Pons (tissue), 1 donor: ENCODE results near the gene NUMB.

Source experiments
- DNase-seq: peaks from one replicate; pipeline ENCODE4 v3.0.0-alpha.2; 2016; ENCODE audit warnings: low spot score

NUMB gene

DNA sequence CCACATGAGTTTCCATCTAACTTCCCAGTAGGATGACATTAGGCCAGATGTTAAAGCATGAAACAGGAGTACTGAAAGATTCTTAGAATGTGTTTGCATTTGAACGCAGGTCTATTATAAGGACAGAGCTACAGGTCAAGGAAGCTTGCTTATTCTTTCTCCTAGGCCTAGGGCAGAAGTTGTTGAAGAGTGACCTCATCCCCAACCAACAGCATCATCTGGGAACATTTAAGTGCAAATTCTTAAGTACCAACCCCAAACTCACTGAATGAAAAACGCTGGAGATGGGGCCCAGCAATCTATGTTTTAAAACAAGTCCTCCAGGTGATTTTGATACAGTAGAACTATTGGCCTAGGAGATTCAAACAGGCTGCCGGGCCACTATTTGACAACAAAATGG lies 168.6 kb downstream of the NUMB start:
- no peak for DNase-seq

DNA sequence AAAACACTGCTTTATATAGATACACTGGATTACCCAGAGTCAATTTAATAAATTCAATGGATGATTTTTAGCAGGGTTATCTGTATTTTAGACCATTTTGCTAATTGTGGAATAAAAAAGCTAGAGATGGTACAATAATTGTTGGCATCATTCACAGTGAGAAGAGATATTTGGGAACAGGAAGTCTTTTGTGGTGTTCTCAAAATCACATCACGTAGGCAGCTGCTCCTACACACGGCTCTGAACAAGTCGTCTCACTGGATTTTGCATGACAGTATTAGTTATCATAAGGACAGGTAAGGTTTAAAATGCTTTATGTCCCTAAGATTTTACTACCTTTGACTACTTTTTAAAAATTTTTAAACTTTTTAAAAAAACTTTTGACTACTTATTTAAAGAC lies 169.0 kb downstream of the NUMB start:
- DNase-seq = no peak

GRCh38 chr14:73287071-73287470 lies 171.3 kb downstream of the NUMB start:
- DNase-seq = no peak

- DNase-seq = no peak
Measured at GRCh38 chr14:73286598-73286997, 171.7 kb downstream of the NUMB start.

GRCh38 chr14:73285979-73286378 lies 172.4 kb downstream of the NUMB start:
- DNase-seq = no peak

- peak; percentile 65 for DNase-seq
Measured at GRCh38 chr14:73283608-73284379, 174.6 kb downstream of the NUMB start.

- no peak for DNase-seq
Measured at GRCh38 chr14:73280903-73281302, 177.4 kb downstream of the NUMB start.

DNA sequence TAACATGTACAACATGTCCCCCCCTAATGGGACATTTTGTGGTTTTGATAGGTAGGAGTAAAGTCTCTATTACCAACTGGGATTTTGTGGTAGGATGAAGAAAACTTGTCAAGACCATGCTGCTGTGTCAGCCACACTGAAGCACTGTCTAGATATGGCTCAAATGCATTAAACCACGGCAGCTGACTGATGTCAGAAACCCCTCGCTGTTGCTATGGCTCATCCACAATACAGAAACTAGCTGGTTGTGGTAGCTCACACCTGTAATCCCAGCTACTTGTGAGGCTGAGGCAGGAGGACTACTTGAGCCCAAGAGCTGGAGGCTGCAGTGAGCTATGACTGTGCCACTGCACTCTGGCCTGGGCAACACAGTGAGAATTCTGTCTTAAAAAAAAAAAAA lies 181.0 kb downstream of the NUMB start:
- no peak for DNase-seq

GRCh38 chr14:73276836-73277235 lies 181.5 kb downstream of the NUMB start:
- no peak for DNase-seq

DNA sequence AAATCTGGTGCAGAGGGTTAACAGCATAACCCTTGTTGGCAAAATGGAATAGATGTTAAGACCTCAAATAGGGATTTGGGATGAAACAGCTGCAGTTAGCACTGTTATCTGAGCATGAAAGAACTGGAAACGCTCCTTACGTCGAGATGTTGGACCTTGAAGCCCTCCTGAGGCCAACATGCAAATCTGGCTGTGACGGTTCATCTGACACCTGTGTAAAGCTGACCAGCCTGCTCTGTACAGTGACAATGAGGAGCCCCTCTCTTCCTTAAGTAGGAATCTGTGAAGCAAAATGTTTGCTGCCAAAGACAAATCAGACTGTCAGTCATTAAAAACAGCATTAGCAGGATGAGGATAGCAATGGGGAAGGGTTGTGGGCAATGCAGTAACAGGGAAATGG lies 184.5 kb downstream of the NUMB start:
- DNase-seq = no peak

GRCh38 chr14:73272393-73272792 lies 186.0 kb downstream of the NUMB start:
- no peak for DNase-seq

DNA sequence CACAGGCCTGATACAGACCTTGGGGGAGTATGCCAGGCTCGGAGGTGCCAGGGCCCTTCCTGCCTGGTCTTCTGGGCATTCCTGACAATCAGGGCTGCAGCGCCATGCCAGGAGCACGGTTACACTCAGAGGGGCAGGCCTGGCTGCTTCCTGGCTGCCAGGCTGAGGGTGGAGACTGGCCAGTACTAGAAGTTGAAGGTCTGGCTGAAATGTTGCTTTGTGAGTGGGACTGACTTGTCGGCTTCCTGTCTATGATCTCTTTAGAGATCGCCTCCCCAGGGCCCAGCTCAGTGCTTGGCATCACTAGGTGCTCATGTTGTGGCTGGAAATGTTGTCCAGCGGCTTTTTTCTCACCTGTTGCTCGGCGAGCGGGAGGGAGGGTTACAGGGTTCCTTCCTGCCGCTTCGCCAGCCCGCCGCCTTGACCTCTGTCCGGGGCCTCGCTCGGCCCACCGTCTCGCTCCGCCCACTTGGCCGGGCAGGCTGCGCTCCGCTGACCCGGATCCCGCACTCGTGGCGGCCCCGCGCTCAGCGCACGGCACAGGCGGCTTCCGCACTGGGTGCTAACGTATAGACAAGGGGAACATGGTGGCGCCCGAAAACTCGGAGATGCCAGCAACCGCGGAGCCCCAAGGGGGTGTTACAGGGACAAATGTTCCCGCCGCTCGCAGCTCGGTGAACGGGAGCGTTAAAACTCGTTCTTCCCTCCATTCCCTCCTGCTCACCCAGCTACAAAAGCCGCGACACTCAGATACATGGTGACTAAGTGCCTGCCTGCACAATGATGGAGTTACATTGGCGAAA lies 188.4 kb downstream of the NUMB start:
- DNase-seq = no peak

DNA sequence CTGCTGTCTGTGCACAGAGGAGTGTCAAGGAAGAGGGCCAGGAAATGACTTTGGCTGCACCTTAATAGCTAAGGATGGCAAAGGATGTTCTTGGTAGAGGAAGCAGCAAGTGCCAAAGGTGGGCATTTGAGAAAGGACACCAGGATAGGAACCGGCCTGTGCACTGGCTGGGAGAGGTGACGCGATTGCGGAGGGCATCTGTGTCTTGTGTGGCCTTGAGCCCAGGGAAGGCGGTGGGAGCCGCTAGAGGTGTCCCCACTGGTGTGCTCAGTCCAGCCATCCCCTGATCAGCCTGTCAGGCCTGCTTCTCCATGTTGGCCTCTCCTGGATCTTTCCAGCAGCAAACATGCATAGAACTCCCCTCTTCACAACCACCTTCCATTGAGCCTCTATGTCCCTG lies 190.9 kb downstream of the NUMB start:
- no peak for DNase-seq

GRCh38 chr14:73266317-73266716 lies 192.0 kb downstream of the NUMB start:
- no peak for DNase-seq

- no peak for DNase-seq
Measured at GRCh38 chr14:73265721-73266046, 192.7 kb downstream of the NUMB start.

DNA sequence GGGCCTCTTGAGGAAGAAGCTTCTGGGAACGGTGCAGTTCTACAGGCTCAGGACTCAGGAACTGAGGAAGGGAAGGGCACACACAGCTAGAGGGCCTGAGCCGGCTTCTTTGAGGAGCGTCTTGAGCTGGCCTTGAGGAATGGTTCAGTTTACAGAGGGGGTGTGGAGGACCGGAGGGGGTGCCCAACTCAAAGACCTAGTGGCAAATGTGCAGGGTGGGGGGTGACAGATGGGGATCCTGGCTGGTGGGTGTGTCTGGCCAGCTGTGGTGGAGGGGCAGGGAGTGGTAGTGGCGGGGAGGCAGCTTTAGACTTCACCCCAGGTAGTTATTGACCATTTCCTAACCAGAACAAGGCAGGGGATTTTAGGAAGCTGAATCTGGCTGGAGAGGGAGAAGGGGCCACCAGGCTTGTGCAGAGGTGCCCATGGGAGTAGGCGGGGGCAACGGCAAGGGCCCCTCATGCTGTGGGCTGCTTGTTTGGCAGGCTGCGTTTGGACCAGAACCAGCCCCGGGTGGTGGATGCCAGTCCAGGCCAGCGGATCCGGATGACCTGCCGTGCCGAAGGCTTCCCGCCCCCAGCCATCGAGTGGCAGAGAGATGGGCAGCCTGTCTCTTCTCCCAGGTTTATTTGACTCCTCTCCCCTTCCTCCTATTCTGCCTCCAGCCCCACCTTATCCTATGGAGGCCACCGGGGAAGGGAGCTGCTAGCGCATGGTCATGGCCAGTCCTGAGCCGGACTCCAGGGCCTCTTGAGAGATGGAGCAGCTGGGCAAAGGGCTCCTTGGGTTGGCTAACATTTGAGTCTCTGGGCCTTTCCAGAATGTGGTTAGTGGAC lies 193.2 kb downstream of the NUMB start:
- DNase-seq = no peak

DNA sequence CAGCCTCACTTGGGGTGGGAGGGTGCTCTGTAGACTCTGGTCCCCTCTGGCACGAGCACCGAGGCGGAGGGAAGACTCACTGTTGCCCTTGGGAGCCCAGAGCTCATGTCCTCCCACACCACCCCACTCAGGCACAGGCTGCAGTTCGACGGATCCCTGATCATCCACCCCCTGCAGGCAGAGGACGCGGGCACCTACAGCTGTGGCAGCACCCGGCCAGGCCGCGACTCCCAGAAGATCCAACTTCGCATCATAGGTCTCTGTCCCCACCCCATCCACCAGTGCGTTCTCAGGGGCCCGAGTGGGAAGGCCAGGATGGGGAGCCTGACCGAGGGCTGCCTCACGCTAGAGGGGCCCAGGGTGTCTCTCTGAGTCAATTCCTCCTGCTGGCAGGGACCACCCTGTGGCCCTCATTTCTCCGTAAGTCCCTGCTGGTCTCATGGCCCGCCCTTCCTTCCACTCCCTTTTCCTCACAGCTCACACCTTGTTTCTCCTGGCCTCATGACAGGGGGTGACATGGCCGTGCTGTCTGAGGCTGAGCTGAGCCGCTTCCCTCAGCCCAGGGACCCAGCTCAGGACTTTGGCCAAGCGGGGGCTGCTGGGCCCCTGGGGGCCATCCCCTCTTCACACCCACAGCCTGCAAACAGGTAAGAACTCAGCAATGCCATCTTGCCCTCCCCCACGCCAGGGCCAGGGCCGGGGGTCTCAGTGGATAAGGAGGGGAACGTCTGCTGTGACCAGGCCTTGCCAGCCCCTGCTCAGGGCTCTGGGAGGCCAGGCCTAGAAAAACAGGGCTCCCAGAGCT lies 194.1 kb downstream of the NUMB start:
- no peak for DNase-seq

- no peak for DNase-seq
Measured at GRCh38 chr14:73263606-73264005, 194.7 kb downstream of the NUMB start.

- no peak for DNase-seq
Measured at GRCh38 chr14:73262427-73263183, 195.7 kb downstream of the NUMB start.

- no peak for DNase-seq
Measured at GRCh38 chr14:73261520-73262426, 196.6 kb downstream of the NUMB start.
